Measurements from ENCODE around the gene DNASE1L1.

DNASE1L1 gene

GRCh38 chrX:154352012-154352401 is 57.0 kb downstream of the DNASE1L1 start:
- Histone ChIP-seq H3K4me3 (ENCODE audit: low read depth in 1 of 2, low read length in 2 of 2) (no peak overlapping the region), H3K79me2 (ENCODE audit: insufficient read depth, low read length) (no peaks in the 10 kb centered on the region; the same call in 1 of the 2 replicates), H4K20me1 (ENCODE audit: insufficient read depth, low read length) (peaks cover 66% of the 10 kb centered on the region), H3K27me3 (ENCODE audit: insufficient read depth, low read length, poor library complexity) (no peaks in the 10 kb centered on the region), H3K4me2 (ENCODE audit: insufficient read depth, low read length) (no peak overlapping the region), H3K4me1 (ENCODE audit: insufficient read depth, low read length) (no peaks in the 10 kb centered on the region), H3K9ac (ENCODE audit: low read depth, low read length) (no peak overlapping the region), H3K36me3 (ENCODE audit: insufficient read depth, low read length) (peaks cover 84% of the 10 kb centered on the region), H2AFZ (ENCODE audit: low read depth, low read length) (no peak overlapping the region), H3K27ac (ENCODE audit: low read length) (no peak overlapping the region), H3K9me3 (ENCODE audit: insufficient read depth, low read length, severe bottlenecking) (no peaks in the 10 kb centered on the region)
- ATAC-seq (ENCODE audit: insufficient read depth, low read depth) (no peak), DNase-seq (no peak)
- TF ChIP-seq EZH2 (IDR thresholded peaks at IDR 0.05; ENCODE audit: borderline replicate concordance, low read depth, low read length, severe bottlenecking) (no peak), CTCF (IDR thresholded peaks at IDR 0.05; ENCODE audit: borderline replicate concordance, extremely low read depth, low read length, poor library complexity, severe bottlenecking) (no peak)

Measured in DND-41 (cell line).